GM10266 (cell line): ENCODE data around the gene SGPL1.

Source experiments
- DNase-seq: peaks from one replicate; pipeline ENCODE4 v3.0.0; 2012; ENCODE audit errors: extremely low spot score
- CTCF ChIP-seq: IDR thresholded peaks from 2 replicates; pipeline ENCODE4 v1.5.1; 2012; ENCODE audit warnings: mild to moderate bottlenecking, low read depth; ENCODE audit not compliant: control insufficient read depth, insufficient read depth; ENCODE audit errors: missing control alignments

The SGPL1 gene

DNA sequence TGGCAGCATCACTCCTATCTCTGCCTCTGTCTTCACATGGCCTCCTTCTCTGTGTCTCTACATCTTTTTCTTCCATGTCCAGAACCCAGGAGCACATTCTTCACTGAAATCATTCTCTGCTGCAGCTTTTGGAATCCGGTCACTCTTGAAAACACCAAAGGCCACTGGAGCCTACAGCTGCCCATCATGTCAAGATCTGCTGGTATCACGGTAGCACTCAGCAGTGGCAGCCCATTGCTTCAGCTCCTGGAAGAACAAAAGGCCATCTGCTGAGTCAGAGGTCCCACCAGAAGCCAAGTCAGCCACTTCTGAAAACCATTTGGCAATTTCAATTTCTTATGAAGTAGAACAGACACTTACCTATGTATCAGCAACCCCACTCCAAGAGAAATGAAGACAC lies 78.7 kb downstream of the SGPL1 start:
- TF ChIP-seq CTCF = no peak
- no peak for DNase-seq

- no peak for TF ChIP-seq CTCF
- DNase-seq = no peak
These were observed 80.8 kb downstream of the SGPL1 start for GRCh38 chr10:70896551-70896950.

GRCh38 chr10:70898687-70899086 lies 82.9 kb downstream of the SGPL1 start:
- no peak for DNase-seq
- TF ChIP-seq CTCF = no peak

- DNase-seq = no peak
- no peak for TF ChIP-seq CTCF
These were observed 83.3 kb downstream of the SGPL1 start for GRCh38 chr10:70899096-70899495.

GRCh38 chr10:70901276-70901878 lies 85.6 kb downstream of the SGPL1 start:
- no peak for TF ChIP-seq CTCF
- no peak for DNase-seq

DNA sequence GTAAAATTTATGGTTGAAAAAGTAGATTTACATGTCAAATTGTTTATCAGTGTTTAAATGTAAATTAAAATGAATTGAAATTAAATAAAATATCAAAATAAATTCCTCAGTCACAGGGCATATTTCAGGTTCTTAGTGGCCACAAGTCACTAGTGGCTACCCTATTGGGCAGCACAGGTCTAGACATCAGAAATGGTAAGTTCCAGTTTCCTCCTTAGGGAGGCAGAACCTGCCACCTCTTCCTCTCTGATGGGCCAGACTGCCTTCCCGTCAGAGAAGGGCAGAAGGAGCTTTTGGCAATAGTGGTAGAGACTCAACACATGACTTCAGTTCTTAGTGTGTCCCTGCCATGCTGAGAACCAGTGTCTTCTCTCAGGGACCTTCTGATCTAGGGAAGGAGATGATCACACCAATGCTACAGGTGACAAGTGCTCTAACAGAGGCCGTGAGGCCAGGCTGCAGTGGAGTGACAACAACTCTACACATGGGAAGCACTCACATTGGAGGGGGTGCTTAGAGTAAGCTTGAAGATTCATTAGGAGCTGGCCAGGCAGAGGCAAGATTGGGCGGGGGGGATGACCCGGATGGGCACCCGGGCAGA lies 87.0 kb downstream of the SGPL1 start:
- no peak for TF ChIP-seq CTCF
- DNase-seq = no peak

- peak; percentile 57 for DNase-seq
- TF ChIP-seq CTCF = peak; percentile 79
These were observed 87.6 kb downstream of the SGPL1 start for GRCh38 chr10:70903262-70903921.
